ENCODE measurements around the gene HIF1A. TPM values are rescaled to one million over a fixed set of nuclear protein-coding genes. Genes with fewer than 3 reads are reported as not detected.

HIF1A gene
- total and polyA plus RNA-seq, 4 donors, result 28.9 to 291 (median 191) TPM

DNA sequence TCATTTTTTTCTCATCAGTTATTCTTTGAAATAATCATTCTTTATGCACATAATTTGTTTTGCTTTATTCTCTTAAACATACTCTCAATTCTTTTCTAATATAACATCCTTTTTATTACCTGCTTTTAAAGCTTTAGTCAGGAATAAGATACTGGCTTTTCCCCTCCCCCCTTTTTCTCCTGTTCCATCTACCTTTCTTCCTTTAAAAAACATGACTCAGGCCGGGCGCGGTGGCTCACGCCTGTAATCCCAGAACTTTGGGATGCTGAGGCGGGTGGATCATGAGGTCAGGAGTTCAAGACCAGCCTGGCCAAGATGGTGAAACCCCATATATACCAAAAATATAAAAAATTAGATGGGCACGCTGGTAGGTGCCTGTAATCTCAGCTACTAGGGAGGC, 25.4 kb downstream of the HIF1A start:
- H3K4me3 ChIP-seq, result no peak overlapping the region
- H3K36me3 ChIP-seq (ENCODE audit: control insufficient read depth in 4 of 4, insufficient read depth in 4 of 4, low read length in 4 of 4), result peaks cover 6 to 29% (median 9%) of the 10 kb centered on the region in 4 donors
- H3K9ac ChIP-seq (ENCODE audit: insufficient read depth in 1 of 2, low read length in 2 of 2), result no peak overlapping the region
- H3K27me3 ChIP-seq (ENCODE audit: control insufficient read depth in 3 of 3, insufficient read depth in 3 of 3, low read length in 2 of 3), result no peaks in the 10 kb centered on the region
- no peak overlapping the region for H3K27ac ChIP-seq (ENCODE audit: low read depth in 1 of 2, low read length in 1 of 2)
- 76 to 78% methylated on average over 6 of the region's 6 CpGs for WGBS, 2 donors
- ATAC-seq (ENCODE audit: insufficient read depth, low FRiP score) (no peak), DNase-seq (no peak)
- H3K9me3 ChIP-seq (ENCODE audit: control insufficient read depth in 4 of 4, insufficient read depth in 3 of 4, low read length in 3 of 4), result no peaks in the 10 kb centered on the region
- H3K4me1 ChIP-seq (ENCODE audit: control insufficient read depth in 5 of 5, insufficient read depth in 5 of 5, low read length in 5 of 5), result peaks cover 0 to 22% (median 11%) of the 10 kb centered on the region in 5 donors
- TF ChIP-seq, protein P1, sequence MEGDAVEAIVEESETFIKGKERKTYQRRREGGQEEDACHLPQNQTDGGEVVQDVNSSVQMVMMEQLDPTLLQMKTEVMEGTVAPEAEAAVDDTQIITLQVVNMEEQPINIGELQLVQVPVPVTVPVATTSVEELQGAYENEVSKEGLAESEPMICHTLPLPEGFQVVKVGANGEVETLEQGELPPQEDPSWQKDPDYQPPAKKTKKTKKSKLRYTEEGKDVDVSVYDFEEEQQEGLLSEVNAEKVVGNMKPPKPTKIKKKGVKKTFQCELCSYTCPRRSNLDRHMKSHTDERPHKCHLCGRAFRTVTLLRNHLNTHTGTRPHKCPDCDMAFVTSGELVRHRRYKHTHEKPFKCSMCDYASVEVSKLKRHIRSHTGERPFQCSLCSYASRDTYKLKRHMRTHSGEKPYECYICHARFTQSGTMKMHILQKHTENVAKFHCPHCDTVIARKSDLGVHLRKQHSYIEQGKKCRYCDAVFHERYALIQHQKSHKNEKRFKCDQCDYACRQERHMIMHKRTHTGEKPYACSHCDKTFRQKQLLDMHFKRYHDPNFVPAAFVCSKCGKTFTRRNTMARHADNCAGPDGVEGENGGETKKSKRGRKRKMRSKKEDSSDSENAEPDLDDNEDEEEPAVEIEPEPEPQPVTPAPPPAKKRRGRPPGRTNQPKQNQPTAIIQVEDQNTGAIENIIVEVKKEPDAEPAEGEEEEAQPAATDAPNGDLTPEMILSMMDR (IDR thresholded peaks at IDR 0.05; ENCODE audit: control extremely low read depth, extremely low read depth), result no peak

DNA sequence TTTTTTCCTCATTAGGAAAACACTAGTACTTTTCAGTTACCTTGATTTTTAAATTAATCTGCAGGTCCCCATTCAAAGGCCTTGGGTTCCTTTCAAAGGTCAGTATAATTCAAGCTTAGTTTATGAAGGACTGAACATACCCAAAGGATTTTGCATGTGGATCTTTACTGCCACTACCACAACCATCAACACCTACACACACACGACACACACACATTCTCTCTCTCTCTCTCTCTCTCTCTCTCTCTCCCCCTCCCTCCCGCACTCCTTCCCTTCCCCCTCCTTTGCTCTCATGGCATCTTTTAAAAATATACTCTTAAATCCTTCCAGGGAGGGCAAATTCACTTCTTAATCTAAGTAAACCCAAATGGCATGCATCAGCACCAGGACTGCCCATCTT, 28.8 kb downstream of the HIF1A start:
- no peaks in the 10 kb centered on the region for H3K27me3 ChIP-seq (ENCODE audit: control insufficient read depth in 3 of 3, insufficient read depth in 3 of 3, low read length in 2 of 3)
- ATAC-seq (ENCODE audit: insufficient read depth, low FRiP score) (no peak), DNase-seq (no peak)
- H3K9me3 ChIP-seq (ENCODE audit: control insufficient read depth in 4 of 4, insufficient read depth in 3 of 4, low read length in 3 of 4), result no peaks in the 10 kb centered on the region
- WGBS, 2 donors, result 89 to 90% methylated on average over 2 of the region's 2 CpGs
- H3K4me1 ChIP-seq (ENCODE audit: control insufficient read depth in 5 of 5, insufficient read depth in 5 of 5, low read length in 5 of 5), result peaks cover 0 to 11% (median 9%) of the 10 kb centered on the region in 5 donors
- H3K36me3 ChIP-seq (ENCODE audit: control insufficient read depth in 4 of 4, insufficient read depth in 4 of 4, low read length in 4 of 4), result peaks cover 13 to 51% (median 23%) of the 10 kb centered on the region in 4 donors
- no peak overlapping the region for H3K27ac ChIP-seq (ENCODE audit: low read depth in 1 of 2, low read length in 1 of 2)
- H3K9ac ChIP-seq (ENCODE audit: insufficient read depth in 1 of 2, low read length in 2 of 2), result no peak overlapping the region
- TF ChIP-seq, protein P1 (IDR thresholded peaks at IDR 0.05; ENCODE audit: control extremely low read depth, extremely low read depth), result no peak
- no peak overlapping the region for H3K4me3 ChIP-seq

DNA sequence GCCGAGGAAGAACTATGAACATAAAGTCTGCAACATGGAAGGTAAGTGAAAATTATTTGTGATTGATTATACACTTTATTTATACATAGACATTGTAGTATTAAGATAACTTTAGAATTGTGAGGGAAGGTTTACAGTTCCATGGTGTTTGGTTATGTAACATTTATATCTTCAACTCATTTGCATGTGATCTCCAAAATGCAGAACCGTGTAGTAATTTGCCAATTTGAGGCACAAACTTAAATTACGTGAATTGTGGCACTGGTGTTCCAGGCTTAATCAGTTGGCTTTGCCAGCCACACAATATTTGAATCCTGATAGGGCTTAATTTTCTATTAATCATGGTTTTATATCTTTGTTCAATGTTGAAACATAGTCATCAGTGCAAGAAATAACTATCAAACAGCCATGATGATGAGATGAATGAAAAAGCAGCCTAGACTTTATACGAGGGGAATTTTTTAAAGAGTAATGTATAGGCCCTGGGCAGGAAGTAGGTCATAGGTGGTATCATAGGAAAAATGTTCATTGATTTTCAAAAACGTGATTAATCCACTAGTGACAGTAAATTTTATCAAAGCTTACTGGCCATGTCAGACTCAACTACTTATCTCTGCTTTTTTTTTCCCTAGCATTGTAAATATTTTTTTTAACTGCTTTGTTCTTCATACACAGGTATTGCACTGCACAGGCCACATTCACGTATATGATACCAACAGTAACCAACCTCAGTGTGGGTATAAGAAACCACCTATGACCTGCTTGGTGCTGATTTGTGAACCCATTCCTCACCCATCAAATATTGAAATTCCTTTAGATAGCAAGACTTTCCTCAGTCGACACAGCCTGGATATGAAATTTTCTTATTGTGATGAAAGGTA, 31.7 kb downstream of the HIF1A start:
- Histone ChIP-seq H3K9me3 (ENCODE audit: control insufficient read depth in 4 of 4, insufficient read depth in 3 of 4, low read length in 3 of 4) (no peaks in the 10 kb centered on the region), H3K27me3 (ENCODE audit: control insufficient read depth in 3 of 3, insufficient read depth in 3 of 3, low read length in 2 of 3) (no peaks in the 10 kb centered on the region), H3K27ac (ENCODE audit: low read depth in 1 of 2, low read length in 1 of 2) (peak overlapping the region in 1 of 2 donors; percentile 9), H3K4me3 (no peak overlapping the region), H3K4me1 (ENCODE audit: control insufficient read depth in 5 of 5, insufficient read depth in 5 of 5, low read length in 5 of 5) (no peaks in the 10 kb centered on the region), H3K36me3 (ENCODE audit: control insufficient read depth in 4 of 4, insufficient read depth in 4 of 4, low read length in 4 of 4) (peaks cover 12 to 60% (median 31%) of the 10 kb centered on the region in 4 donors), H3K9ac (ENCODE audit: insufficient read depth in 1 of 2, low read length in 2 of 2) (no peak overlapping the region)
- no peak for DNase-seq
- ATAC-seq (ENCODE audit: insufficient read depth, low FRiP score), result no peak
- TF ChIP-seq, protein P1 (IDR thresholded peaks at IDR 0.05; ENCODE audit: control extremely low read depth, extremely low read depth), result no peak
- 83 to 85% methylated on average over 7 of the region's 7 CpGs for WGBS, 2 donors

Data from lung (tissue), 12 donors.